ENCODE results near the gene CPTP. TPM values are rescaled to one million over a fixed set of nuclear protein-coding genes. Genes with fewer than 3 reads are reported as not detected.
A peak's percentile ranks its signal among the peaks of the same experiment; 100 is the strongest.

Gene CPTP
- total RNA-seq, 1 donor from 2014 or later, result 20.4 TPM

- H3K4me1 ChIP-seq, result peaks cover 33% of the 10 kb centered on the region
- peak overlapping the region; percentile 83 for H3K27ac ChIP-seq
- H3K4me3 ChIP-seq, result peak overlapping the region; percentile 60
- no peaks in the 10 kb centered on the region for H3K9me3 ChIP-seq
- intact Hi-C loops (cut with DNase I), result no loop called here
- DNase-seq (no peak), ATAC-seq (no peak)
- H3K27me3 ChIP-seq (ENCODE audit: low read depth), result peaks cover 41% of the 10 kb centered on the region
- H3K36me3 ChIP-seq, result peaks cover 5% of the 10 kb centered on the region
- TF ChIP-seq, protein P1, sequence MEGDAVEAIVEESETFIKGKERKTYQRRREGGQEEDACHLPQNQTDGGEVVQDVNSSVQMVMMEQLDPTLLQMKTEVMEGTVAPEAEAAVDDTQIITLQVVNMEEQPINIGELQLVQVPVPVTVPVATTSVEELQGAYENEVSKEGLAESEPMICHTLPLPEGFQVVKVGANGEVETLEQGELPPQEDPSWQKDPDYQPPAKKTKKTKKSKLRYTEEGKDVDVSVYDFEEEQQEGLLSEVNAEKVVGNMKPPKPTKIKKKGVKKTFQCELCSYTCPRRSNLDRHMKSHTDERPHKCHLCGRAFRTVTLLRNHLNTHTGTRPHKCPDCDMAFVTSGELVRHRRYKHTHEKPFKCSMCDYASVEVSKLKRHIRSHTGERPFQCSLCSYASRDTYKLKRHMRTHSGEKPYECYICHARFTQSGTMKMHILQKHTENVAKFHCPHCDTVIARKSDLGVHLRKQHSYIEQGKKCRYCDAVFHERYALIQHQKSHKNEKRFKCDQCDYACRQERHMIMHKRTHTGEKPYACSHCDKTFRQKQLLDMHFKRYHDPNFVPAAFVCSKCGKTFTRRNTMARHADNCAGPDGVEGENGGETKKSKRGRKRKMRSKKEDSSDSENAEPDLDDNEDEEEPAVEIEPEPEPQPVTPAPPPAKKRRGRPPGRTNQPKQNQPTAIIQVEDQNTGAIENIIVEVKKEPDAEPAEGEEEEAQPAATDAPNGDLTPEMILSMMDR (IDR thresholded peaks at IDR 0.05), result no peak
Measured at GRCh38 chr1:1359308-1359663, 34.7 kb downstream of the CPTP start.

DNA sequence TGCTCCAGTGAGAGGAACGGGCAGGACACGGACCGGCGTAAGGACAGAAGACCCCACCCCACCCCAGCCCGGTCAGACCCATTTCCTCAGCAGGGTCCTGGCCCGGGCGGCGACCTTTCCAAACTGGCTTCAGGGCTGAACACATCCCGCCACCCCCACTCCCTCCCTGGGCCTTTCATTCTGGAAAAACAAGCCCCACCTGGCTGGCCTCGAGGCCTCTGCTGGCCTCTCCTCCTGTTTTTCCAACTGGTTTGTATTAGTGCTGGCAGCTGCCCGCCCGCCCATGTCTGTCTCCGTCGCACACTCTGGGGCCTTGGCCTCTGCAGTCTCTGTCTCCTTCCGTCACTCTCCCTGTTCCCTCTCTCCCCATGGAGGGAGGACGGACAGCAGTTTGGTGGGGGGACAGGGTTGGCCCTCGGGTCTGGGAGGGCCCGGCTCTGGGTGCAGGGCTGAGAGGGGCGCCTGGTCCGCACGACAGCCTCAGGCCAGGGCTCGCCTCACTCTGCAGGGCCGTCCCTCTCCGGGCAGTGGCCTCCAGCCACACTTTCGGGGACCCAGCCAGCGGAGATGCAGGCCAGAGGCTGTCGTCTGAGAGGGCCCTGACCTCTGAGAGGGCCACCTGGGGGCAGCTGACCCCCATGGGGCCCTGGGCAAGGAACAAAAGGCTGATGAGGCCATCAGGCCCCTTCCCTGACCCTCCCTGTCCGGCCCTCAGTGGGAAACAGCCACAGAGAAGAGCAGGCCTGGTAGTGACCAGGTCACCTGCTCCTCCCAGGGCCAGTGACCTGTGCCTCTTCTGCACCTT lies 35.3 kb downstream of the CPTP start:
- Histone ChIP-seq H3K4me1 (peaks cover 27% of the 10 kb centered on the region), H3K27me3 (ENCODE audit: low read depth) (peaks cover 35% of the 10 kb centered on the region), H3K36me3 (no peaks in the 10 kb centered on the region), H3K9me3 (no peaks in the 10 kb centered on the region), H3K27ac (peak overlapping the region; percentile 83), H3K4me3 (no peak overlapping the region)
- DNase-seq, result no peak
- intact Hi-C loops (cut with DNase I), result no loop called here
- no peak for ATAC-seq
- TF ChIP-seq, protein P1 (IDR thresholded peaks at IDR 0.05), result no peak

GRCh38 chr1:1360506-1361169 lies 36.0 kb downstream of the CPTP start:
- intact Hi-C loops (cut with DNase I), result no loop called here
- no peaks in the 10 kb centered on the region for H3K36me3 ChIP-seq
- TF ChIP-seq, protein P1 (IDR thresholded peaks at IDR 0.05), result no peak
- H3K27ac ChIP-seq, result peak overlapping the region; percentile 83
- peak; percentile 45 to 61 for ATAC-seq
- peaks cover 28% of the 10 kb centered on the region for H3K27me3 ChIP-seq (ENCODE audit: low read depth)
- no peak for DNase-seq
- H3K4me3 ChIP-seq, result no peak overlapping the region
- peaks cover 27% of the 10 kb centered on the region for H3K4me1 ChIP-seq
- H3K9me3 ChIP-seq, result no peaks in the 10 kb centered on the region

DNA sequence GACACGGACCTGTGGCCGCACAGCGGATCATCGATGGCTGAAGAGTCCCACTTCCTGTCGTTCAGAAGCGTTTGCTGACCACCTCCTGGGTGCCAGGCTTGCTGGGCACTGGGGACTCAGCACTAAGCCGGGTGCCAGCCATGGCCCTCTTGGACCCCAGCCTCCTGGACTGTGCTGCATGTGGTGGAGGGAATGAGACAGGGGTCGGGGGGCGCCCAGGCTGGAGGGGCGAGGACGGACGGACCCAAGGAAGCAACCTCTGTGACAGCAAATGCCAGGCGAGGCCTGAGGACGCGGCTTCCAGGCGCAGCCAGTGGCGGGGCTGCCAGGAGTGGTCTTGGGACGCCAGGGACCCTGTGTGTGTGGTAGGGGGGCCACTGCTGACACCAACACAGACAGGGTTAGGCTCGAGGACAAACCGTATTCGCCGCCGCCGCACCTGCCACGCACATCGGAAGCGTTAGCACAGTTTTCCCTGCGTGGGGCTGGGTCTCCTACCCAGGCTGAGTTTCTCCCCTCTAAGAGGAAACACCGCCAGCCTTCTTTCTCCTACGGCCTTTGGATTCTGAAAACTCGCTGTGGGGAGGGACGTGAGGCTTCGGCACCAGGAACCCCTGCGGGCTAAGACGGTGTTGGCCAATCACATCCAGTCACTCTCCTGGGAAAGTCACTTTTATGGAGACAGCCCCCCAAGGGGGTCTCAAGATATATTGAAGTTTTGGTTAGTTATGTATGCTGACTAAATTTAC lies 36.8 kb downstream of the CPTP start:
- Histone ChIP-seq H3K27ac (peak overlapping the region; percentile 64), H3K9me3 (no peaks in the 10 kb centered on the region), H3K4me1 (peaks cover 27% of the 10 kb centered on the region), H3K4me3 (no peak overlapping the region), H3K36me3 (no peaks in the 10 kb centered on the region), H3K27me3 (ENCODE audit: low read depth) (peaks cover 28% of the 10 kb centered on the region)
- TF ChIP-seq, protein P1 (IDR thresholded peaks at IDR 0.05), result no peak
- no peak for ATAC-seq
- intact Hi-C loops (cut with DNase I), result no loop called here
- DNase-seq, result no peak

DNA sequence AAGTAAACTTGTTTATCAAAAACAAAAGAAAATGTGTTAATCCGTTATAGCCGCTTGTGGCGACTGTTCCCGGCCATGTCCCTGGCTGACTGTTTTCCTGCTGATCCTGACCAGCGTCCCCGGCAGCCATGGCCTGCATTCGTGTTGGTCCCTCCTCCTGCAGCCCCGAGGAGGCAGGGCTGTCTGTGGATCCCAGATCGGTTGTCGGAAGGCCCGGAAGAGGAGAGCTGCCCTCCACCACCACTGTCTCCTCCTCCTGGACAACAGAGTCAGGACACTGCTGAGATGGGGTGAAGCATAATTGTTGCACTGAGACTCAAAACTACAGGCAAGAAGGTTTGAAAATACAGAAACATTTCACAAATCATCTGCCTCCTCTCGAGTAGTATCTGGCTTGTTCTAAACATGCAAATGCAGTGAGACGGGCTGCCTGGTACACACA lies 37.4 kb downstream of the CPTP start:
- peaks cover 22% of the 10 kb centered on the region for H3K27me3 ChIP-seq (ENCODE audit: low read depth)
- peaks cover 27% of the 10 kb centered on the region for H3K4me1 ChIP-seq
- ATAC-seq (no peak), DNase-seq (no peak)
- TF ChIP-seq, protein P1 (IDR thresholded peaks at IDR 0.05), result no peak
- no peaks in the 10 kb centered on the region for H3K36me3 ChIP-seq
- H3K9me3 ChIP-seq, result no peaks in the 10 kb centered on the region
- peak overlapping the region; percentile 64 for H3K27ac ChIP-seq
- no peak overlapping the region for H3K4me3 ChIP-seq
- intact Hi-C loops (cut with DNase I), result no loop called here

Measured in lower lobe of right lung (tissue), 2 donors.